K562 (cell line): ENCODE measurements around the gene SMCHD1. TPM values are rescaled to one million over a fixed set of nuclear protein-coding genes. Genes with fewer than 3 reads are reported as not detected.
A peak's percentile ranks its signal among the peaks of the same experiment; 100 is the strongest.

Source experiments
- ASH1L ChIP-seq: fragments of 450-650 bp; IDR thresholded peaks from 2 replicates; pipeline ENCODE4 v1.6.1; 2018; ENCODE audit warnings: borderline replicate concordance, mild to moderate bottlenecking, low read depth; ENCODE audit not compliant: partially characterized antibody
- BDP1 ChIP-seq: IDR thresholded peaks from 3 replicates; pipeline ENCODE4 v1.6.1; 2011; ENCODE audit not compliant: insufficient read length, insufficient read depth
- BRF1 ChIP-seq: IDR thresholded peaks from 3 replicates; pipeline ENCODE4 v1.6.1; 2011; ENCODE audit warnings: borderline replicate concordance, mild to moderate bottlenecking; ENCODE audit not compliant: insufficient read length; ENCODE audit errors: extremely low read depth
- FOXJ2 ChIP-seq: fragments of 200-800 bp; sonication (Bioruptor generic); IDR thresholded peaks from 2 replicates; pipeline ENCODE4 v1.6.1; 2016; ENCODE audit warnings: missing genetic modification characterization, missing compliant biosample characterization
- HNRNPLL ChIP-seq: fragments of 200-400 bp; formaldehyde crosslinking; IDR thresholded peaks from 2 replicates; pipeline ENCODE4 v1.6.1; 2017; ENCODE audit warnings: low read length, low read depth, mild to moderate bottlenecking; ENCODE audit not compliant: poor library complexity, severe bottlenecking
- NCOA6 ChIP-seq: fragments of 450-650 bp; IDR thresholded peaks from 2 replicates; pipeline ENCODE4 v1.6.1; 2017; ENCODE audit warnings: mild to moderate bottlenecking
- PRMT5 ChIP-seq: sonication (generic); formaldehyde crosslinking; IDR thresholded peaks from 2 replicates; pipeline ENCODE4 v1.5.0; 2020; ENCODE audit warnings: missing genetic modification reagents
- RB1 ChIP-seq: fragments of 450-650 bp; IDR thresholded peaks from 2 replicates; pipeline ENCODE4 v1.6.1; 2017; ENCODE audit warnings: low read depth, mild to moderate bottlenecking
- RBM17 ChIP-seq: fragments of 200-400 bp; formaldehyde crosslinking; IDR thresholded peaks from 2 replicates; pipeline ENCODE4 v1.6.1; 2017; ENCODE audit warnings: low read depth, mild to moderate bottlenecking, low read length, borderline replicate concordance
- RUNX1 ChIP-seq: sonication (generic); IDR thresholded peaks from 2 replicates; pipeline ENCODE4 v1.6.1; 2016; ENCODE audit warnings: antibody characterized with exemption, low read depth
- SMARCA5 ChIP-seq: fragments of 450-650 bp; IDR thresholded peaks from 2 replicates; pipeline ENCODE4 v1.6.1; 2016
- THRAP3 ChIP-seq: fragments of 450-650 bp; IDR thresholded peaks from 2 replicates; pipeline ENCODE4 v1.6.1; 2016; ENCODE audit warnings: mild to moderate bottlenecking, inconsistent platforms, borderline replicate concordance
- ZBED1 ChIP-seq: IDR thresholded peaks from 2 replicates; pipeline ENCODE4 v1.6.1; 2014
- polyA plus RNA-seq, 8 experiments: library from polyadenylated mRNA; depleted of rRNA in 4 of 8; stranded (reverse) in 5 of 8; unstranded in 3 of 8; fragments of >200 nt; fragmentation: Nextera tagmentation in 2 of 8; fragmentation: Illumina TruSeq in 1 of 8; extraction: Ambion mirVana in 2 of 8; extraction: Trizol in 1 of 8; gene quantifications; 2 replicates each; pipeline versions ENCODE4 v1.2.1 to v1.2.3, GENCODE V29; 2011 to 2014; ENCODE audit warnings: inconsistent platforms in 1 of 8, missing spikeins in 1 of 8
- total RNA-seq, 7 experiments: library from RNA; depleted of rRNA in 6 of 7; stranded (reverse); fragments of >200 nt in 6 of 7; fragmentation: Illumina TruSeq in 2 of 7; extraction: Trizol in 2 of 7; gene quantifications; 2 replicates each; pipeline versions ENCODE4 v1.2.1 to v1.2.3, GENCODE V29; 2011 to 2021; ENCODE audit warnings: low replicate concordance in 1 of 7
- TF ChIP-seq, protein P1 (sequence below): fragments of 450-650 bp; IDR thresholded peaks from 2 replicates; pipeline ENCODE4 v1.6.1; 2016; ENCODE audit warnings: low read depth
- TF ChIP-seq, protein P2 (sequence below): fragments of 250-450 bp; sonication (Bioruptor Pico); IDR thresholded peaks from 2 replicates; pipeline ENCODE4 v1.8.0; 2022; ENCODE audit warnings: inconsistent platforms
- TF ChIP-seq, protein P3 (sequence below): fragments of 450-650 bp; formaldehyde crosslinking; IDR thresholded peaks from 2 replicates; pipeline ENCODE4 v1.4.0; 2022; ENCODE audit warnings: mild to moderate bottlenecking, moderate library complexity
- TF ChIP-seq, protein P4 (sequence below): sonication (generic); formaldehyde crosslinking; IDR thresholded peaks from 2 replicates; pipeline ENCODE4 v1.8.0; 2022; ENCODE audit warnings: mild to moderate bottlenecking, missing genetic modification reagents

The SMCHD1 gene
- total and polyA plus RNA-seq, 9 of the 15 experiments (the other 6 are each of a cell fraction or from before 2014, with no cell fraction given) = 6.3 to 144 (median 72.7) TPM

DNA sequence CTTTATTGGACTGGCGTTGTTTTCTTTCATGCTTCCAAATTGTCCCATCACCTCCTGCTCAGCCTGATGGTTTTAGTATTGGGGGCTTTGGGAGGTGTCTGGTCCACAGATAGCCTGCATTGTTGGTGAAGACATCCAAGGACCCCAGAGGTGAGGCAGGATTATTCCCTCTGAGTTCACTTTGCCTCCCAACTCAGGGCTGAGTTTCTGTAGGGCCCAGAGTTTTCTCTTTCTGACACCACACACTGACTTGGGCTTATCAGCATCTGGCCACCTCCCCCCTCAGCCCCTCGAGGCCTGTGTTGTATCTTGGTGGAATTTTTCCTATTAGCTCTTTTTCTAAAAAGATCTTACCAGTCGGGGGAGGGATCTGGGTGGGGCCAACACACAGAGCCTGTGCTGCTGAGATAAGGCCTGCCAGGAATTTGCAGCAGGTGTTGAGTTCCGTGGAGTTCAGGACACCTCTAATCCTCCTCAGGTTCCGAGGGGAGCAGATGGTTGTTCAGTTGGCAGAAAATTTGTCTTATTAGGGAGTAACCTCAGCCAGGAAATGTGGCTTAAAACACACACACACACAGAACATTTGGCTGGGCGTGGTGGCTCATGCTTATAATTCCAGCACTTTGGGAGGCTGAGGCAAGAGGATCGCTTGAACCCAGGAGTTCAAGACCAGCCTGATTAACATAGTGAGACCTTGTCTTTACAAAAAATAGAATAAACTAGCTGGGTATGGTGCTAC, 198.6 kb downstream of the SMCHD1 start (continued):
- TF ChIP-seq FOXJ2 (tag) = peak; percentile 89
- no peak for TF ChIP-seq RB1
- no peak for TF ChIP-seq NCOA6
- TF ChIP-seq, protein P1, sequence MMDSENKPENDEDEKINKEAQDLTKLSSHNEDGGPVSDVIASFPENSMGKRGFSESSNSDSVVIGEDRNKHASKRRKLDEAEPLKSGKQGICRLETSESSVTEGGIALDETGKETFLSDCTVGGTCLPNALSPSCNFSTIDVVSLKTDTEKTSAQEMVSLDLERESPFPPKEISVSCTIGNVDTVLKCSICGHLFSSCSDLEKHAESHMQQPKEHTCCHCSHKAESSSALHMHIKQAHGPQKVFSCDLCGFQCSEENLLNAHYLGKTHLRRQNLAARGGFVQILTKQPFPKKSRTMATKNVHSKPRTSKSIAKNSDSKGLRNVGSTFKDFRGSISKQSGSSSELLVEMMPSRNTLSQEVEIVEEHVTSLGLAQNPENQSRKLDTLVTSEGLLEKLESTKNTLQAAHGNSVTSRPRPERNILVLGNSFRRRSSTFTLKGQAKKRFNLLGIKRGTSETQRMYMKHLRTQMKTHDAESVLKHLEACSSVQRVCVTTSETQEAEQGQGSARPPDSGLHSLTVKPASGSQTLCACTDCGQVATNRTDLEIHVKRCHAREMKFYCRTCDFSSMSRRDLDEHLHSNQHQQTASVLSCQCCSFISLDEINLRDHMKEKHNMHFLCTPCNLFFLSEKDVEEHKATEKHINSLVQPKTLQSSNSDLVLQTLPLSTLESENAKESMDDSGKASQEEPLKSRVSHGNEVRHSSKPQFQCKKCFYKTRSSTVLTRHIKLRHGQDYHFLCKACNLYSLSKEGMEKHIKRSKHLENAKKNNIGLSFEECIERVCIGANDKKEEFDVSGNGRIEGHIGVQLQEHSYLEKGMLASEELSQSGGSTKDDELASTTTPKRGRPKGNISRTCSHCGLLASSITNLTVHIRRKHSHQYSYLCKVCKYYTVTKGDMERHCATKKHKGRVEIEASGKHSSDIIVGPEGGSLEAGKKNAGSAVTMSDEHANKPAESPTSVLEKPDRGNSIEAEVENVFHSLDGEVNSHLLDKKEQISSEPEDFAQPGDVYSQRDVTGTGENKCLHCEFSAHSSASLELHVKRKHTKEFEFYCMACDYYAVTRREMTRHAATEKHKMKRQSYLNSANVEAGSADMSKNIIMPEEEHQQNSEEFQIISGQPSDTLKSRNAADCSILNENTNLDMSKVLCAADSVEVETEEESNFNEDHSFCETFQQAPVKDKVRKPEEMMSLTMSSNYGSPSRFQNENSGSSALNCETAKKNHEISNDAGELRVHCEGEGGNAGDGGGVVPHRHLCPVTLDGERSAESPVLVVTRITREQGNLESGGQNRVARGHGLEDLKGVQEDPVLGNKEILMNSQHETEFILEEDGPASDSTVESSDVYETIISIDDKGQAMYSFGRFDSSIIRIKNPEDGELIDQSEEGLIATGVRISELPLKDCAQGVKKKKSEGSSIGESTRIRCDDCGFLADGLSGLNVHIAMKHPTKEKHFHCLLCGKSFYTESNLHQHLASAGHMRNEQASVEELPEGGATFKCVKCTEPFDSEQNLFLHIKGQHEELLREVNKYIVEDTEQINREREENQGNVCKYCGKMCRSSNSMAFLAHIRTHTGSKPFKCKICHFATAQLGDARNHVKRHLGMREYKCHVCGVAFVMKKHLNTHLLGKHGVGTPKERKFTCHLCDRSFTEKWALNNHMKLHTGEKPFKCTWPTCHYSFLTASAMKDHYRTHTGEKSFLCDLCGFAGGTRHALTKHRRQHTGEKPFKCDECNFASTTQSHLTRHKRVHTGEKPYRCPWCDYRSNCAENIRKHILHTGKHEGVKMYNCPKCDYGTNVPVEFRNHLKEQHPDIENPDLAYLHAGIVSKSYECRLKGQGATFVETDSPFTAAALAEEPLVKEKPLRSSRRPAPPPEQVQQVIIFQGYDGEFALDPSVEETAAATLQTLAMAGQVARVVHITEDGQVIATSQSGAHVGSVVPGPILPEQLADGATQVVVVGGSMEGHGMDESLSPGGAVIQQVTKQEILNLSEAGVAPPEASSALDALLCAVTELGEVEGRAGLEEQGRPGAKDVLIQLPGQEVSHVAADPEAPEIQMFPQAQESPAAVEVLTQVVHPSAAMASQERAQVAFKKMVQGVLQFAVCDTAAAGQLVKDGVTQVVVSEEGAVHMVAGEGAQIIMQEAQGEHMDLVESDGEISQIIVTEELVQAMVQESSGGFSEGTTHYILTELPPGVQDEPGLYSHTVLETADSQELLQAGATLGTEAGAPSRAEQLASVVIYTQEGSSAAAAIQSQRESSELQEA = no peak
- TF ChIP-seq, protein P2, sequence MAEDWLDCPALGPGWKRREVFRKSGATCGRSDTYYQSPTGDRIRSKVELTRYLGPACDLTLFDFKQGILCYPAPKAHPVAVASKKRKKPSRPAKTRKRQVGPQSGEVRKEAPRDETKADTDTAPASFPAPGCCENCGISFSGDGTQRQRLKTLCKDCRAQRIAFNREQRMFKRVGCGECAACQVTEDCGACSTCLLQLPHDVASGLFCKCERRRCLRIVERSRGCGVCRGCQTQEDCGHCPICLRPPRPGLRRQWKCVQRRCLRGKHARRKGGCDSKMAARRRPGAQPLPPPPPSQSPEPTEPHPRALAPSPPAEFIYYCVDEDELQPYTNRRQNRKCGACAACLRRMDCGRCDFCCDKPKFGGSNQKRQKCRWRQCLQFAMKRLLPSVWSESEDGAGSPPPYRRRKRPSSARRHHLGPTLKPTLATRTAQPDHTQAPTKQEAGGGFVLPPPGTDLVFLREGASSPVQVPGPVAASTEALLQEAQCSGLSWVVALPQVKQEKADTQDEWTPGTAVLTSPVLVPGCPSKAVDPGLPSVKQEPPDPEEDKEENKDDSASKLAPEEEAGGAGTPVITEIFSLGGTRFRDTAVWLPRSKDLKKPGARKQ = no peak
- TF ChIP-seq RUNX1 = no peak; the same call in 1 of the 2 replicates
- TF ChIP-seq BRF1 = no peak
- TF ChIP-seq RBM17 = no peak
- TF ChIP-seq, protein P3, sequence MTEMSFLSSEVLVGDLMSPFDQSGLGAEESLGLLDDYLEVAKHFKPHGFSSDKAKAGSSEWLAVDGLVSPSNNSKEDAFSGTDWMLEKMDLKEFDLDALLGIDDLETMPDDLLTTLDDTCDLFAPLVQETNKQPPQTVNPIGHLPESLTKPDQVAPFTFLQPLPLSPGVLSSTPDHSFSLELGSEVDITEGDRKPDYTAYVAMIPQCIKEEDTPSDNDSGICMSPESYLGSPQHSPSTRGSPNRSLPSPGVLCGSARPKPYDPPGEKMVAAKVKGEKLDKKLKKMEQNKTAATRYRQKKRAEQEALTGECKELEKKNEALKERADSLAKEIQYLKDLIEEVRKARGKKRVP (CRISPR knock-in tag) = 0 out of 2 replicates have a peak, but pooled peaks have one; percentile 38
- no peak for TF ChIP-seq THRAP3
- TF ChIP-seq PRMT5 (CRISPR knock-in tag) = no peak
- no peak for TF ChIP-seq HNRNPLL
- TF ChIP-seq SMARCA5 = peak; percentile 71; the same call in 1 of the 2 replicates
- TF ChIP-seq ZBED1 = peak; percentile 71; the same call in 1 of the 2 replicates
- no peak for TF ChIP-seq BDP1
- TF ChIP-seq, protein P4, sequence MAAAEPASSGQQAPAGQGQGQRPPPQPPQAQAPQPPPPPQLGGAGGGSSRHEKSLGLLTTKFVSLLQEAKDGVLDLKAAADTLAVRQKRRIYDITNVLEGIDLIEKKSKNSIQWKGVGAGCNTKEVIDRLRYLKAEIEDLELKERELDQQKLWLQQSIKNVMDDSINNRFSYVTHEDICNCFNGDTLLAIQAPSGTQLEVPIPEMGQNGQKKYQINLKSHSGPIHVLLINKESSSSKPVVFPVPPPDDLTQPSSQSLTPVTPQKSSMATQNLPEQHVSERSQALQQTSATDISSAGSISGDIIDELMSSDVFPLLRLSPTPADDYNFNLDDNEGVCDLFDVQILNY (CRISPR knock-in tag) = no peak
- no peak for TF ChIP-seq ASH1L
